SK-N-SH treated with all-trans-retinoic acid at 6 μM for 48 hours (cell line): ENCODE data around the gene WASF2.
A peak's percentile ranks its signal among the peaks of the same experiment; 100 is the strongest.
"Not testable (repeated sequence)": the region's sequence is repeated elsewhere in the genome, so short reads cannot be mapped to it uniquely, and the experiment has no call there.

Experiments
- ATAC-seq: fragments of 200-7000 bp; cut with Tn5 transposase; 3 replicates; pipeline ENCODE4 v1.9.1; 2020; ENCODE audit warnings: mild to moderate bottlenecking, moderate library complexity
- ARNTL ChIP-seq: fragments of 450-650 bp; formaldehyde crosslinking; IDR thresholded peaks from 2 replicates; pipeline ENCODE4 v1.5.0; 2020; ENCODE audit warnings: low read depth, mild to moderate bottlenecking, moderate library complexity, borderline replicate concordance
- BACH2 ChIP-seq: fragments of 250-450 bp; sonication (Bioruptor Pico); IDR thresholded peaks from 2 replicates; pipeline ENCODE4 v1.9.0; 2021; ENCODE audit warnings: mild to moderate bottlenecking, borderline replicate concordance
- CREB5 ChIP-seq: fragments of 250-450 bp; sonication (Bioruptor Pico); IDR thresholded peaks from 2 replicates; pipeline ENCODE4 v1.5.1; 2020; ENCODE audit warnings: low read depth, mild to moderate bottlenecking, moderate library complexity
- CSDC2 ChIP-seq: fragments of 250-450 bp; sonication (Bioruptor Pico); IDR thresholded peaks from 2 replicates; pipeline ENCODE4 v1.5.0; 2020; ENCODE audit warnings: mild to moderate bottlenecking, moderate library complexity
- CSRNP3 ChIP-seq: fragments of 250-450 bp; sonication (Bioruptor Pico); IDR thresholded peaks from 2 replicates; pipeline ENCODE4 v1.5.1; 2021; ENCODE audit warnings: mild to moderate bottlenecking, moderate library complexity
- ESRRG ChIP-seq: fragments of 250-450 bp; sonication (Bioruptor Pico); IDR thresholded peaks from 2 replicates; pipeline ENCODE4 v1.6.1; 2021; ENCODE audit warnings: mild to moderate bottlenecking
- GLIS3 ChIP-seq: fragments of 250-450 bp; sonication (Bioruptor Pico); IDR thresholded peaks from 2 replicates; pipeline ENCODE4 v1.5.0; 2020; ENCODE audit warnings: mild to moderate bottlenecking, moderate library complexity
- ISL1 ChIP-seq: fragments of 250-450 bp; sonication (Bioruptor Pico); IDR thresholded peaks from 2 replicates; pipeline ENCODE4 v2.1.2; 2022; ENCODE audit warnings: mild to moderate bottlenecking, moderate library complexity
- OSR1 ChIP-seq: fragments of 250-450 bp; sonication (Bioruptor Pico); IDR thresholded peaks from 2 replicates; pipeline ENCODE4 v1.8.0; 2022; ENCODE audit warnings: moderate library complexity, mild to moderate bottlenecking, inconsistent platforms
- PATZ1 ChIP-seq: fragments of 250-450 bp; sonication (Bioruptor Pico); IDR thresholded peaks from 2 replicates; pipeline ENCODE4 v1.8.0; 2020; ENCODE audit warnings: mild to moderate bottlenecking, moderate library complexity, borderline replicate concordance
- POU6F1 ChIP-seq: fragments of 250-450 bp; sonication (Bioruptor Pico); IDR thresholded peaks from 2 replicates; pipeline ENCODE4 v1.8.0; 2021; ENCODE audit warnings: low read depth, mild to moderate bottlenecking, moderate library complexity, borderline replicate concordance
- PPARA ChIP-seq: fragments of 250-450 bp; sonication (Bioruptor Pico); IDR thresholded peaks from 2 replicates; pipeline ENCODE4 v1.5.0; 2020; ENCODE audit warnings: mild to moderate bottlenecking, borderline replicate concordance
- SNAI2 ChIP-seq: fragments of 250-450 bp; sonication (Bioruptor Pico); IDR thresholded peaks from 2 replicates; pipeline ENCODE4 v1.5.0; 2020; ENCODE audit warnings: mild to moderate bottlenecking, moderate library complexity
- TCF4 ChIP-seq: fragments of 250-450 bp; sonication (Bioruptor Pico); IDR thresholded peaks from 2 replicates; pipeline ENCODE4 v1.8.0; 2021; ENCODE audit warnings: mild to moderate bottlenecking, moderate library complexity, borderline replicate concordance
- TOX ChIP-seq: fragments of 250-450 bp; sonication (Bioruptor Pico); IDR thresholded peaks from 2 replicates; pipeline ENCODE4 v1.8.0; 2021; ENCODE audit warnings: mild to moderate bottlenecking, moderate library complexity, borderline replicate concordance
- TSHZ2 ChIP-seq: fragments of 250-450 bp; sonication (Bioruptor Pico); IDR thresholded peaks from 2 replicates; pipeline ENCODE4 v1.5.0; 2020; ENCODE audit warnings: mild to moderate bottlenecking, moderate library complexity
- ZC3H10 ChIP-seq: fragments of 250-450 bp; sonication (Bioruptor Pico); IDR thresholded peaks from 2 replicates; pipeline ENCODE4 v1.5.1; 2021; ENCODE audit warnings: mild to moderate bottlenecking, moderate library complexity
- ZFP3 ChIP-seq: fragments of 250-450 bp; sonication (Bioruptor Pico); IDR thresholded peaks from 2 replicates; pipeline ENCODE4 v1.5.0; 2020; ENCODE audit warnings: mild to moderate bottlenecking, moderate library complexity
- ZFP30 ChIP-seq: fragments of 450-650 bp; formaldehyde crosslinking; IDR thresholded peaks from 2 replicates; pipeline ENCODE4 v1.5.0; 2022; ENCODE audit warnings: mild to moderate bottlenecking, moderate library complexity
- ZNF565 ChIP-seq: fragments of 450-650 bp; formaldehyde crosslinking; conservative IDR thresholded peaks from 2 replicates; pipeline ENCODE4 v1.5.0; 2020; ENCODE audit warnings: low read depth, mild to moderate bottlenecking, moderate library complexity
- ZNF70 ChIP-seq: fragments of 450-650 bp; formaldehyde crosslinking; IDR thresholded peaks from 2 replicates; pipeline ENCODE4 v1.5.0; 2020; ENCODE audit warnings: mild to moderate bottlenecking, moderate library complexity
- ZNF8 ChIP-seq: fragments of 450-650 bp; formaldehyde crosslinking; IDR thresholded peaks from 2 replicates; pipeline ENCODE4 v1.5.0; 2020; ENCODE audit warnings: mild to moderate bottlenecking, moderate library complexity

The WASF2 gene

GRCh38 chr1:27410709-27411108, 79.3 kb downstream of the WASF2 start:
- ATAC-seq: no peak
- TF ChIP-seq TCF4 (CRISPR knock-in tag): no peak
- no peak for TF ChIP-seq CSDC2 (CRISPR knock-in tag)
- TF ChIP-seq PPARA: no peak

- ATAC-seq: no peak
- TF ChIP-seq PATZ1 (CRISPR knock-in tag): no peak
- no peak for TF ChIP-seq PPARA
These were observed 80.3 kb downstream of the WASF2 start for GRCh38 chr1:27409669-27410068.

- peak; percentile 13; the same call in 2 of the 3 replicates for ATAC-seq
- TF ChIP-seq ZNF565 (CRISPR knock-in tag) (no peak), CSRNP3 (CRISPR knock-in tag) (no peak), GLIS3 (CRISPR knock-in tag) (no peak), CSDC2 (CRISPR knock-in tag) (no peak), ARNTL (no peak), OSR1 (CRISPR knock-in tag) (no peak), POU6F1 (CRISPR knock-in tag) (no peak), TCF4 (CRISPR knock-in tag) (no peak), SNAI2 (no peak), ZC3H10 (CRISPR knock-in tag) (no peak), PATZ1 (CRISPR knock-in tag) (no peak)
These were observed 81.8 kb downstream of the WASF2 start for GRCh38 chr1:27408151-27408550.

GRCh38 chr1:27406791-27407190, 83.2 kb downstream of the WASF2 start:
- ATAC-seq: not testable (repeated sequence)

GRCh38 chr1:27406362-27406680, 83.6 kb downstream of the WASF2 start:
- ATAC-seq: no peak
- TF ChIP-seq CSRNP3 (CRISPR knock-in tag): no peak
- no peak for TF ChIP-seq OSR1 (CRISPR knock-in tag)
- no peak for TF ChIP-seq ZFP3
- no peak for TF ChIP-seq PPARA
- no peak for TF ChIP-seq ZNF70
- TF ChIP-seq ESRRG (CRISPR knock-in tag): no peak
- TF ChIP-seq ZC3H10 (CRISPR knock-in tag): no peak
- no peak for TF ChIP-seq ARNTL
- TF ChIP-seq ISL1 (CRISPR knock-in tag): no peak
- TF ChIP-seq TSHZ2 (CRISPR knock-in tag): no peak
- no peak for TF ChIP-seq ZFP30 (CRISPR knock-in tag)
- no peak for TF ChIP-seq TOX (CRISPR knock-in tag)
- TF ChIP-seq BACH2: no peak
- TF ChIP-seq ZNF565 (CRISPR knock-in tag): no peak
- TF ChIP-seq SNAI2: no peak
- TF ChIP-seq CREB5 (CRISPR knock-in tag): no peak
- no peak for TF ChIP-seq CSDC2 (CRISPR knock-in tag)
- no peak for TF ChIP-seq ZNF8 (CRISPR knock-in tag)
- no peak for TF ChIP-seq TCF4 (CRISPR knock-in tag)
